Left ventricle myocardium inferior (tissue), 1 donor: ENCODE measurements around the gene MAFB. TPM values are rescaled to one million over a fixed set of nuclear protein-coding genes. Genes with fewer than 3 reads are reported as not detected.

Experiments used
- DNase-seq: peaks from one replicate; pipeline ENCODE4 v3.0.0-alpha.2; 2020
- H3K27ac ChIP-seq: fragments of 200-600 bp; replicated peaks from 2 replicates; pipeline ENCODE4 v1.8.0; 2021
- H3K27me3 ChIP-seq: fragments of 200-600 bp; 2 replicates; pipeline ENCODE4 v1.8.0; 2021; ENCODE audit warnings: low read depth
- H3K36me3 ChIP-seq: fragments of 200-600 bp; 2 replicates; pipeline ENCODE4 v1.8.0; 2021
- H3K4me1 ChIP-seq: fragments of 200-600 bp; 2 replicates; pipeline ENCODE4 v1.8.0; 2021
- H3K4me3 ChIP-seq: fragments of 200-600 bp; 2 replicates; pipeline ENCODE4 v1.8.0; 2021; ENCODE audit warnings: mild to moderate bottlenecking, moderate library complexity
- H3K9me3 ChIP-seq: fragments of 200-600 bp; replicated peaks from 2 replicates; pipeline ENCODE4 v1.8.0; 2021
- intact Hi-C: fragments of 100-400 bp; cut with micrococcal nuclease; formaldehyde crosslinking; loops from one replicate; pipeline ENCODE4 v1.11.0; 2022
- total RNA-seq: library from RNA; stranded (reverse); fragmentation: NEBNext Ultra II Directional; extraction: Animal tissue kit (Norgen Biotek cat#: 25700); gene quantifications from one replicate; pipeline ENCODE4 v1.2.1, GENCODE V29; 2021
- TF ChIP-seq, protein P1 (sequence below): fragments of 200-600 bp; IDR thresholded peaks from 2 replicates; pipeline ENCODE4 v1.8.0; 2021; ENCODE audit warnings: antibody characterized with exemption, mild to moderate bottlenecking, borderline replicate concordance
- donor health status: DM: no; HTN: yes; CAD: no; lungs with severe emphysema.

The MAFB gene
- total RNA-seq, 1 donor from 2014 or later, result 10.2 TPM

DNA sequence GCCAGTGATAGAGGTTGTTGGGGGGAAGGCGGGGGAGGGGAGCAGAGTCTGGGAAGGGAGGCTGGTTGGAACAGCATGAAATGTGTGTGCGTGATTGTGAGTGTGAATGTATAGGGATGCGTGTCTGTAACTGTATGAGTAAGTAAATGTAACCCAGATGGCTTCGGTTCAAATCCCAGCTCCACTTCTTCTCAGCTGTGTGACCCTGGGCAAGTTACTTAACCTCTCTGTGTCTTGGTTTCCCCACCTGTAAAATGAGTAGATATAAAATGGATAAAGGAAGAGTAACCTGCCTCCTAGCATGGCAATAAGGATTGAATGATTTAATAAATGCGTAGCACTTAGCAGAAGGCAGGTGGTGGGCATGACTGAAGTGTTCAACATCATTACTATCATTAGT lies 24.1 kb downstream of the MAFB start:
- H3K4me3 ChIP-seq, result no peak overlapping the region
- H3K27ac ChIP-seq, result no peak overlapping the region
- H3K27me3 ChIP-seq, result no peaks in the 10 kb centered on the region
- no peak for DNase-seq
- H3K9me3 ChIP-seq, result no peaks in the 10 kb centered on the region
- H3K4me1 ChIP-seq, result no peaks in the 10 kb centered on the region
- intact Hi-C loops, result no loop called here
- no peaks in the 10 kb centered on the region for H3K36me3 ChIP-seq
- TF ChIP-seq, protein P1, sequence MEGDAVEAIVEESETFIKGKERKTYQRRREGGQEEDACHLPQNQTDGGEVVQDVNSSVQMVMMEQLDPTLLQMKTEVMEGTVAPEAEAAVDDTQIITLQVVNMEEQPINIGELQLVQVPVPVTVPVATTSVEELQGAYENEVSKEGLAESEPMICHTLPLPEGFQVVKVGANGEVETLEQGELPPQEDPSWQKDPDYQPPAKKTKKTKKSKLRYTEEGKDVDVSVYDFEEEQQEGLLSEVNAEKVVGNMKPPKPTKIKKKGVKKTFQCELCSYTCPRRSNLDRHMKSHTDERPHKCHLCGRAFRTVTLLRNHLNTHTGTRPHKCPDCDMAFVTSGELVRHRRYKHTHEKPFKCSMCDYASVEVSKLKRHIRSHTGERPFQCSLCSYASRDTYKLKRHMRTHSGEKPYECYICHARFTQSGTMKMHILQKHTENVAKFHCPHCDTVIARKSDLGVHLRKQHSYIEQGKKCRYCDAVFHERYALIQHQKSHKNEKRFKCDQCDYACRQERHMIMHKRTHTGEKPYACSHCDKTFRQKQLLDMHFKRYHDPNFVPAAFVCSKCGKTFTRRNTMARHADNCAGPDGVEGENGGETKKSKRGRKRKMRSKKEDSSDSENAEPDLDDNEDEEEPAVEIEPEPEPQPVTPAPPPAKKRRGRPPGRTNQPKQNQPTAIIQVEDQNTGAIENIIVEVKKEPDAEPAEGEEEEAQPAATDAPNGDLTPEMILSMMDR, result no peak

DNA sequence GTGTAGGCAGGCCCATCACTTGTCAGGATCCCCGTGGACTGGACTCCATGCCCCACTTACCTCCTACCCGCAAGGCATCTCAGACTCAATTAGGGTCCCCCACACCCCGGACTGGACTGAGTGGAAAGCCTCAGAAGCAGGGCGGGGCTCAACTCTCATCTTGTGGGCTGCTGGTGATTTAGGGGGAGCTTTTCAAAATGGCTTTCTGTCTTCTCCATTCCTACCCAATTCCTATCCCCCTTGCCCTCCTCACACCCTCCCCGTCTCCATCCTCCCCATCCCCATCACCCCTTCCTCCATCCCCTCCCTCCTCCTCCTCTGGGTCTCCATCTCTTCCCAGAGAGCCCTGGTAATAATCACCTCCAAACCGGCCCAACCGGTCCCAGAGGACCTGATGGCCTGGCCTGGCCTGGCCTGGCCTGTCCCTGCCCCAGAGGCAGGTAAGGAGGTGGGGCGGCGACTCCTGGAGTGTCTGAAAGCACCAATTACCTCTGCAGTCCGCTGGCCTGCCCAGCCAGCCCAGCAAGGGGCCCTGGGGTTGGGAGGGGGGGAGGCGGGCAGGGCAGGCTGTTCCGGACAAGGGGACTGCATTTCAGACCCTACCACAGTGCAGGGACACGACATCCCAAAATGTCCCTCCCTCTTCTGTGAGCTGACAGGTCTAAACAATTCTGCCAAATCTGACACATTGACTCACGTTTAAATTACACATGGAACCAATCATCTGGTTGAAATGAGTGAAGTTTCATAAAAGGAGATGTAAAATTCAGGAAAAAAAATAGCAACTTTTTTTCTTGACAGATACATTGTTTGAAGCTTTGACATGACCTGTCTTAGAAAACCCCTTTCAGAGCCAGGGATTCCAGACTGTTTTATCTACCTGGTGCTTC lies 24.8 kb downstream of the MAFB start:
- Histone ChIP-seq H3K4me3 (no peak overlapping the region), H3K4me1 (no peaks in the 10 kb centered on the region), H3K36me3 (no peaks in the 10 kb centered on the region), H3K9me3 (no peaks in the 10 kb centered on the region), H3K27ac (no peak overlapping the region), H3K27me3 (no peaks in the 10 kb centered on the region)
- intact Hi-C loops, result no loop called here
- DNase-seq, result no peak
- TF ChIP-seq, protein P1, result no peak

DNA sequence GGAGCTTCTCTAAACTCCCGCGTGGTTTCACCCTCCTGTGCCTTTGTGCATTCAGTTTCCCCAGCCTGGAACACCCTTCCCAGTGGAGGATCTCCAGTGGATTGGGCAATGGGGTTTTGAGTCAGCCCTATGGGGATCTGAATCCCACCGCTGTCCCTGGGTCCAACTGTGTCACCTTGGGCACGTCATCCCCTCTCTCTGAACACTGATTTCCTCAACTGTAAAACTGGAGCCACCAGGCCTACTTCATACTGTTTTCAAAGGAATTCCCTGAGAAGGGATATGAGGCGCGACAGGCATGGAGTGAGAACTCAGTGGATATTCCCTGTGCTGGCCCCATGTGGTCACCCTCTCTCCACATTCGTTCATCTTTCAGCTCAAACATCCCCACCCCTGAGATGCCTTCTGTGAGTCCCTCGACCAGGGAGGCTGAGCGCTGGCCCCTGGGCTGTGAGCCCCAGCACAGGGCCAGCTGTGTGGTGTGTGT lies 25.7 kb downstream of the MAFB start:
- H3K4me1 ChIP-seq, result no peaks in the 10 kb centered on the region
- H3K27ac ChIP-seq, result no peak overlapping the region
- H3K36me3 ChIP-seq, result no peaks in the 10 kb centered on the region
- no peaks in the 10 kb centered on the region for H3K27me3 ChIP-seq
- no peak overlapping the region for H3K4me3 ChIP-seq
- H3K9me3 ChIP-seq, result no peaks in the 10 kb centered on the region
- no peak for DNase-seq
- TF ChIP-seq, protein P1, result no peak
- intact Hi-C loops, result no loop called here

DNA sequence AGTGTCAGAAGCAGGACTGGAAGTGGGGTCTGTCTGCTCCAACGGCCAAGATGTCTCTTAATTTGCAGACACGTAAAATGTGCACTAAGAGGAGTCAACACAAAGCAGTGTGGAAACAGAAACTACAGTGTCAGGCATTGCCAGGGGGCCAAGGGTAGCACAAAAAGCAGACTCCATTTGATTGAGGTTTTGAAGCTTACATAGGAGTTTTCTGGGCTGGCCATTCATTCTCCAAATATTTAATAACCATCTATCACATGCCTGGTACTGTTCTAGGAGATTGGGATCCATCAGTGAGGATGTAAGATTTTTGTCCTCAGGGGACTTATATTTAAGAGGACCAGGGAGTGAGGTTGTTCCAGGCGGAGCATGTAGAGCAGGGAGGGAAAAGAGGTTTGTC lies 29.5 kb downstream of the MAFB start:
- H3K27me3 ChIP-seq, result no peaks in the 10 kb centered on the region
- intact Hi-C loops, result no loop called here
- H3K36me3 ChIP-seq, result no peaks in the 10 kb centered on the region
- peaks cover 8% of the 10 kb centered on the region for H3K4me1 ChIP-seq
- H3K4me3 ChIP-seq, result no peak overlapping the region
- no peak overlapping the region for H3K27ac ChIP-seq
- no peaks in the 10 kb centered on the region for H3K9me3 ChIP-seq
- DNase-seq, result no peak
- TF ChIP-seq, protein P1, result no peak

DNA sequence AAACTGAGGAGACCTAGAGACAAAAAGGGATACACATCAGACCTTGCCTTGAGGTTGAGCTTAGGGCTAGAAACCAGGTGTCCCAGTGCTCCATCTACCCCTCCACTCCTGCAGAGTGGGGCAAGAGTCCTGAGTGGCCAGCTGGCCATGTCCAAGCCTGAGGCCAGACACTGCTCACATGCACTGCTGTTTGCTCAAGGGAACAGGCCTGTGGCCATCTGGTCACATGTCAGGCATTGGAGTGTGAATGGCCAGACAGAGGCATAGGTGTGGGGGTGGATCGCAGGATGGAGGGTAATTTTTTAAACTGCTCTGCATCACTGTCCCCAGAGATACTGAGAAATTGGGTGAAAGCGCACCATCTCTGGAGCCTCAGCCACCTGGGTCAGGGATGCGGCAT lies 30.5 kb downstream of the MAFB start:
- no peak for DNase-seq
- intact Hi-C loops, result no loop called here
- no peaks in the 10 kb centered on the region for H3K27me3 ChIP-seq
- peaks cover 13% of the 10 kb centered on the region for H3K4me1 ChIP-seq
- no peak overlapping the region for H3K4me3 ChIP-seq
- TF ChIP-seq, protein P1, result no peak
- H3K36me3 ChIP-seq, result no peaks in the 10 kb centered on the region
- no peak overlapping the region for H3K27ac ChIP-seq
- no peaks in the 10 kb centered on the region for H3K9me3 ChIP-seq
